ENCODE data around the gene RNF214.
"Not testable (repeated sequence)": the region's sequence is repeated elsewhere in the genome, so short reads cannot be mapped to it uniquely, and the experiment has no call there.

Gene RNF214

GRCh38 chr11:117251506-117251905 is 19.0 kb downstream of the RNF214 start:
- Histone ChIP-seq H3K9me3 (no peaks in the 10 kb centered on the region), H3K4me3 (no peak overlapping the region), H3K27me3 (no peaks in the 10 kb centered on the region), H3K27ac (no peak overlapping the region), H3K4me1 (no peaks in the 10 kb centered on the region), H3K36me3 (peaks cover 46 to 89% (median 59%) of the 10 kb centered on the region in 3 donors)
- intact Hi-C loops (cut with DNase I; ENCODE audit: low total_unique reads) = no loop called here
- DNase-seq = no peak
- TF ChIP-seq CTCF (IDR thresholded peaks at IDR 0.05) = no peak

DNA sequence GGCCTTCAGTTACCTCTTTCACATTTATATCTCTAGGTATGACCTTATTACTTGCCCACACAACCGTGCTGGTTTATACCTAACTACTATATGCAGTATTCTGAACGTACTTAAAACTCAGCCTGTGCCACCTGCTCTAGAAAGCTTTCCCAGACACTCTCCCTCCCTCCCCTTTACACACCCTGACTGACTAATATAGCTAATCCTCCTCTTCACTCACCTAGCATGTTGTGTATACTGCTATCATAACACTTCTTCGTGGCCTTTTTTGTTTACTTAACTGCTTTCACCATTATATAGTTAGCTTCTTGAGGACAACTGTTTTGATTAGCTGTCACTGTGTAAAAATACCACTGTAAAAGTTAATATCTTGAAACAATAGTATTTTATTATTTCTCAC is 23.5 kb downstream of the RNF214 start:
- Histone ChIP-seq H3K9me3 (no peaks in the 10 kb centered on the region), H3K4me1 (no peaks in the 10 kb centered on the region), H3K27me3 (no peaks in the 10 kb centered on the region), H3K27ac (no peak overlapping the region), H3K4me3 (no peak overlapping the region), H3K36me3 (peaks cover 11 to 53% (median 28%) of the 10 kb centered on the region in 3 donors)
- DNase-seq = no peak
- no peak for TF ChIP-seq CTCF (IDR thresholded peaks at IDR 0.05)
- intact Hi-C loops (cut with DNase I; ENCODE audit: low total_unique reads) = no loop called here

DNA sequence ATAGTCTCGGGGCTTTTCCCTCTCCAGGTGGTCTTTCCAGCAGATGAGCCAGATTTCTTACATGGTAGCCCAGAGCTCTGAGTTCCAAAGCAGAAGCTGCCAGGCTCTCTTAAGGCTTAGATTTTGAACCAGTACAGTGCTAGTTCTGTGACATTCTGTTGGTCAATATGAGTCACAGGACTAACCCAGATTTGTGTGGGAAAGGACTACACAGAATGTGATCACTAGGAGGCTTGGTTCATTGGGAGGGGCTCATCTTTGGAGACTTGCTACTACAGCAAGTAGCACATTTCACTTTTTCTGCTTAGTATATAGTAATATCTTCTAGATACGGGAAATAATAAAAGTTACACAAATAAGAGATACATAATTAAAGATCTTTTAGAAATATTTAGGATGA is 24.1 kb downstream of the RNF214 start:
- Histone ChIP-seq H3K9me3 (no peaks in the 10 kb centered on the region), H3K36me3 (peaks cover 17 to 55% (median 28%) of the 10 kb centered on the region in 3 donors)
- no peak for TF ChIP-seq CTCF (IDR thresholded peaks at IDR 0.05)

GRCh38 chr11:117258576-117258975 is 26.1 kb downstream of the RNF214 start:
- no peaks in the 10 kb centered on the region for H3K27me3 ChIP-seq
- peaks cover 26 to 51% (median 28%) of the 10 kb centered on the region in 3 donors for H3K36me3 ChIP-seq
- no peaks in the 10 kb centered on the region for H3K4me1 ChIP-seq
- no peak for TF ChIP-seq CTCF (IDR thresholded peaks at IDR 0.05)
- H3K27ac ChIP-seq = no peak overlapping the region
- no peak overlapping the region for H3K4me3 ChIP-seq
- intact Hi-C loops (cut with DNase I; ENCODE audit: low total_unique reads) = no loop called here
- H3K9me3 ChIP-seq = no peaks in the 10 kb centered on the region
- no peak for DNase-seq

More for the DNA sequence above, 24.1 kb downstream of the RNF214 start:
- Histone ChIP-seq H3K4me3 (no peak overlapping the region), H3K27ac (no peak overlapping the region), H3K27me3 (no peaks in the 10 kb centered on the region), H3K4me1 (no peaks in the 10 kb centered on the region)
- no peak for DNase-seq
- intact Hi-C loops (cut with DNase I; ENCODE audit: low total_unique reads) = no loop called here

GRCh38 chr11:117259417-117259816 is 26.9 kb downstream of the RNF214 start:
- intact Hi-C loops (cut with DNase I; ENCODE audit: low total_unique reads) = no loop called here
- Histone ChIP-seq H3K4me3 (no peak overlapping the region), H3K36me3 (peaks cover 18 to 43% (median 27%) of the 10 kb centered on the region in 3 donors), H3K27me3 (no peaks in the 10 kb centered on the region), H3K9me3 (no peaks in the 10 kb centered on the region), H3K4me1 (no peaks in the 10 kb centered on the region), H3K27ac (no peak overlapping the region)
- no peak for TF ChIP-seq CTCF (IDR thresholded peaks at IDR 0.05)
- no peak for DNase-seq

DNA sequence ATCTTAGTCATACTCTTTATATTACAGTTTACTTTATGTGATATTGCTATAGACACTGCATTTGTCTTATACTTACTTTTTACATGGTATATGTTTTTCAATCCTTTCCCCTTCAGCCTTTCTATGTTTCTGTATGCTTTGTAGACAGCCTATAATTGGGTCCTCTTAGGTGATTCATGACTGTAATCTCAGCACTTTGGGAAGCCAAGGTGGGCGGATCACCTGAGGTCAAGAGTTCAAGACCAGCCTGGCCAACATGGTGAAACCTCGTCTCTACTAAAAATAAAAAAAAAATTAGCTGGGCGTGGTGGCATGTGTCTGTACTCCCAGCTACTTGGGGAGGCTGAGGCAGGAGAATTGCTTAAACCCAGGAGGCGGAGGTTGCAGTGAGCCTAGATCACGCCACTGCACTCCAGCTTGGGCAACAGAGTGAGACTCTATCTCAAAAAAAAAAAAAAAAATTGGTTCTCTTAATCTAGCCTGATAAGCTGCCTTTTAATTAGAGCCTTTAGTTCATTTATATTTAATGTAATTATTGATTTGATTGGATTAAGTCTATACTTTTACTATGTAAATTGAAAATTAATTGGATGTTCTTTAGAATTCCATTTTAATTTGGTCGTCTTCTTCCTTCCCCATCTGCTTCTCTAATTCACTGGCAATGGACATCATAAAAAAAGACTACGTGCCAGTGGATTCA is 32.3 kb downstream of the RNF214 start:
- H3K27ac ChIP-seq; H3K27me3 ChIP-seq; H3K9me3 ChIP-seq; H3K4me1 ChIP-seq; intact Hi-C loops (cut with DNase I; ENCODE audit: low total_unique reads); DNase-seq; H3K4me3 ChIP-seq: not testable (repeated sequence)
- peaks cover 0 to 32% (median 20%) of the 10 kb centered on the region in 3 donors for H3K36me3 ChIP-seq

Measured in tibial artery (tissue), 4 donors.